NCI-H446 (cell line): Measurements from ENCODE around the gene AFDN.
"Not testable (repeated sequence)": the region's sequence is repeated elsewhere in the genome, so short reads cannot be mapped to it uniquely, and the experiment has no call there.

ENCODE experiments used
- DNase-seq, 2 experiments: peaks; one replicate each; lab custom pipeline; 2025; lab: John Stamatoyannopoulos, UW

Gene AFDN

DNA sequence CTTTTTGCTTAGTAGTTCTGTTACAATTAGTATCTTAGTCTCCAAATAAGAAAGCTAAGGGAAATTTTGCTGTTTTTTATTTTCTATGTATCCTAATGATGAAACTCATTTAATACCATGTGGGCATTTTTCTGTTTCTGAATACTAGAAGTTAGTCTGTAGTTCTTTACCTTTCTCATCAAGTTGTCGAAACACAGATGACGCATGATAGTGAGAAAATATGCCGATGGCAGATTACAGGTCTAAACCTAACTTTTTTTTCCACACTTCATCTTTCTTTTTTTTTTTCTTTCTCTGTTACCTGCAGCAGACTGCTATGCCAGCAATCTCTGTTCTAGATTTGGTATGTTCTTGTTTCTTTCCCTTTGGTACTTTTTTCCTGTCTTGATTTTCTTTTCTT, 127.4 kb downstream of the AFDN start:
- DNase-seq = no peak

DNA sequence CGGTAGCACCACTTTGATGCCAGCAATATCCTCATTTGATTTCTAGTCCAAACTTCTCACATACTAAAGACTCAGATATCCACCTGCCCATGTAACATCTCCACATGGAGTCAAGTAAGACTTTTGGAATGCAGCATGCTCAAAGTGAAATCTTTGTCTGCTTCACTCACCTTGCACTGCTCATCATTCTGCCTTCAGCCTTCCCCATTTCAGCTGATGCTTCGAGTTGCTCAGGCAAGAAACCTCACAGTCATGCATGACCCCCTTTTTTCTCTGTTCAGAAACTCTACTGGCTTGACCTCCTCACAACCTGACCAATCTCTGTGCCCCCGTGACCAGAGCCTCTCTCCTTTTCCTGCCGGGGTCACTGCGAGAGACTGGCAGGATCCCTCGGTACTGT, 129.8 kb downstream of the AFDN start:
- DNase-seq = no peak

DNA sequence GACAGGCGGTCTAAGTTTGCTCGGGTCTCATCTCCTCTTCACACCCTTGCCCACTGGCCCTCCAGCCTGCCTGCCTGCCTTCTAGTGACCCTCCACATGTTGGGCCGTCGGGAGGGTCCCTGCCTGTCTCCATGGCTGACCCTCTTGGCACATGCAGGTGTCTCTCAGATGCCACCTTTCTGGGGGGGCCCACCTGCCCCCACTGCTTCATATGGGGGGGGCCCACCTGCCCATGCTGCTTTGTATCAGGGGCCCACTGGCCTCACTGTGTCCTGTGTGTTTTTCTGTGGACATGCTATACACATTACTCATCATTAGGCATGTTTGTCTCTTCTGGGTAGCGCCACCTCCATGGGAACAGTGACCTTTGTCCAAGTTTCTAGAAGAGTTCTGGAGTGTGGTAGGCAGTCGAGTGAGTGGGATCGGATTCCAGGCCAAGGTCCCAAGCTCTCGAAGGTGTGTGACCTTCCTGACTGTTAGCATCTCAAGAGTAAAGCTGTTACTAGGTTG, 130.3 kb downstream of the AFDN start:
- no peak for DNase-seq

DNA sequence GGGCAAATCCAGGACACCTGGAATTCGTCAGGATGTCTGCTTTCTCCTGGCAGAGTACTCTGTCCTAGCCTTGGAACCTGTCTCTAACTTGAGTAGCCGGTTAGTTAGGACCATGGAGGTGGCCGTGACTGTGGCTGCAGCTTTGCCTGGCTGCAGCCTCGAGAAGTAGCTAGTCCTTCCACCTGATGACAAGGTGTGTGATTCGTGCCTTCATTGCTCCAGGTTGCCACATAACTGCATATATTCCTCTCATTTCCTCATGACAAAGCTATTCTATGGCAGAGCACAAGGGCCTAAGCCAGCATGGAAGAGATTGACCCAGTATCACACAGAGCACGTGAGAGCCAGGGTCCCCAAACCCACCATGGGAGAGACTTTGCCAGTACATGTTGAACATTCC, 130.9 kb downstream of the AFDN start:
- DNase-seq = no peak

DNA sequence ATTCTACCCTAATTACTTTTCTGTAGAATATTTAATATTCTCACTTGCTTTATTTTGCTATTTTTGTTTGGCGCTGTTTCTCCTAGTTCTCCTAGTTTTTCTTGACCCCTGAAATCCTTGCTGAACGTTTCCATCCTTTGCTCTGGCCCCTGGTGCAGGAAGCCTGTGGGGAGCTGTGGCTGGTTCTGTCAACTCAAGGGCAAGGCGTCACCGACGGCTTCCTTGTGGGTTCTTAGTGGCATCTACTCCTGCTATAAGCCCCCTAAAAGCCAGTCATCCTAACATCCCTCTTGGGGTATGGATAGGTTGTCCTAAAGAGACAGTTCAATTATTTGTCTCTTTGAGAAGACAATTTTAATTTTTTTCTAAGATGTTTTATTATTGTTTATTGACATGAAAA, 133.9 kb downstream of the AFDN start:
- DNase-seq = no peak

DNA sequence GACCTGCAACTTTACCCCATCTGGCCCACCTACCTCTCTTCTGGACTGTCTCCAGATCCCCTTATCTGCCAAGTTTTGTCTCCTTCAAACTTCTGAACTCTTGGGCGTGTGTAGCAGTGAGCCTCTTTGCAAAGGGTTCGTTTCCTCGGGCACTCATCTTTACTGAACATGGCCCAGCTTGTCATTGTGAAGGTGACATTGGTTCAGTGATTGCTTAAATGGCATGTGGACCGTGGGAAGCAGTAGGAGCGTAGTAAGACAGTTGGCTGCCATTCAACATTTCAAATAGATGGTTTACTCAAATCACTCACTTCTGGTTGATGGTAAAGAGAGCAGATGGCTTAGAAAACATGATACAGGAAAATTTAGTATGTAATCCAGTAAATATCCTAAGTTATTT, 136.0 kb downstream of the AFDN start:
- DNase-seq = peak in 1 of 2 experiments; percentile 69

DNA sequence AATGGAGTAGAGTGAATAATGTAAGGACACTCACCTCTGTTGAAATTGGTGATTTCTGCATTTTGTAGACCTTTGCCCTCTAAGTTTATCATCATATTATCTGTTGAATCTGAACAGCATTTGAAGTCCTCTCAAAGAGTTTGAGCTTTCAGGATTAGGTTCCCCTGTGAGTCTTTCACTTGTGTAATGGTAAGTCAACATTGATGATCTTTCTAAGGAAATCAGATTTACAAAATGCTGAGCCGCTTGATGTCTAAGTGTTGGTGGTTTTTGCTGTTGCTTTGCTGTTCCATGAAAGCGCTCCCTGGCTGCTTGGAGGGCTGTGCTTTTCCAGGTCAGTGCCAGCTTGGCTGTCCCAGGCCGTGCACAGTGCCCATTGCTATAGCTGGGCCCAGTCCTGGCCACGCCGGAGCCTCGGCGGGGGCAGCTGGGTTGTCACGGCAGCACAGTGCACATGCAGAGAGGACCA, 136.9 kb downstream of the AFDN start:
- no peak for DNase-seq

DNA sequence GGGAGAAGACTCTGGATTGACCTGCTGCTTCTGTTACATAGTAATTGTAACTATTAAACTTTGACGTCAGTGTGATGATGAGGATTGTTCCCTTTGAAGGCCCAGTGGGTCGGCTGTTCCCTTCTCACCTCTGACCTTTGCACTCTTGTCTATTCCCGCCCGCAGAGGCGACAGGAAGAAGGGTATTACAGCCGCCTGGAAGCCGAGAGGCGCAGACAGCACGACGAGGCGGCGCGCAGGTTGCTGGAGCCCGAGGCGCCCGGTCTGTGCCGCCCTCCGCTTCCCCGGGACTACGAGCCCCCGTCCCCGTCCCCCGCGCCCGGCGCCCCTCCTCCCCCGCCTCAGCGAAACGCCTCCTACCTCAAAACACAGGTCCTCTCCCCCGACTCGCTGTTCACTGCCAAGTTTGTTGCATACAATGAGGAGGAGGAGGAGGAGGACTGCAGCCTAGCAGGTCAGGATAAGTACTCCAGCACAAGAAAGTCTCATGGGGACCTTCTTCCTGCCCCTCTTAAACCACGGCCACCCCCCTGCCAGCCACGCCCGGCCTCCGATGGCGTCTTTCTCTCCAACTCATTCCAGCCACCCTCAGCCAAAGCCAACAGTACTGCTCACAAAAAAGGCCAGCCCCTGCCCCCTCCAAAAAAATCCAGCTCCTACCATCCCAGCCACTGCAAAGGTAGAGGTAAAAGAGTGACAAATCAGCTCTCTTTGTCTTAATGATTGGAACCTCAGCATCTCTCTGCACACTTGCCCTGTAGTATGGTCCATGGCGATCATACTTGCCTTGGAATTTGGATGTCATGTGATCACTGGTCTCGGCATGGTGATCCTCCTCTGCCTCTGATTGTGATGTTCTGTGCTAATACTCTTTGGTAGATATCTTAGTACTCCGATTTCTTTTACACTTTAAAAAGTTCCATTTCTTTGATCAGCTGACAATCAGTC, 139.2 kb downstream of the AFDN start:
- no peak for DNase-seq

DNA sequence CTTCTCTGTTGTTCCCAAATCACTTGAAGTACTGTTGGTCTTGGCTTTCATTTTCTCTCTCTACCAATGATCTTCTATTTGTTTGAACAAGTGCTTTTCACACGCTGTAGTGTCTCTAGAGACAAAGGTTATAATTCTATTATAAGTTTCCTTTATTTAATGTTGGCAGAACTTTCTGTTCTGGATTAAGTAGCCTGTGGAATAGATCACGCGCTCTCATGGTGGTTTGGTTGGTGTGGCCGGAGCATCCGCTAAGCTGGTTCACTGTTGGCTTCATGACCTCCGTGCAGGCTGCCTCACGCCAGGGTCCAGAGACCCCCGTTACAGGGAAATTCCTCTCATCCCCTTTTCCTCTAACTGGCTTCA, 139.8 kb downstream of the AFDN start:
- no peak for DNase-seq

DNA sequence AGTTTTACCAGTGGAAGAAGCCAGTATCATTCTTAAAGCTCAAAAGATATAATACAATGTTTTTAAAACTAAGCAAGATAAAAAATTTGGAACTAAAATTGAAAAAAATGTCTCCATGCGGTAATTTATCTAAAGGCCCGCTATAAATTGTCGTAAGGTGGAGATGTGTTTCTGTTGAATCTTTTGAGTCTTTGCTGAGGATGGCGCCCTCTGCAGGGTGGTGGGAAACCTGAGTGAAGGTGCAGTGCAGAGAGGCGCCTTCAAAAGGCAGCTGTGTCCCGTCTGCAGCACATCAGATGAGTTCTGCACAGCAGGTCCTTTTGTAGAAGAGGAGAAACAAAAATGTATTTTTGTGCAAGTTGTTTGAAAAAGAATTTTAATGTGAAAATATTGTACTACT, 141.4 kb downstream of the AFDN start:
- DNase-seq = no peak

DNA sequence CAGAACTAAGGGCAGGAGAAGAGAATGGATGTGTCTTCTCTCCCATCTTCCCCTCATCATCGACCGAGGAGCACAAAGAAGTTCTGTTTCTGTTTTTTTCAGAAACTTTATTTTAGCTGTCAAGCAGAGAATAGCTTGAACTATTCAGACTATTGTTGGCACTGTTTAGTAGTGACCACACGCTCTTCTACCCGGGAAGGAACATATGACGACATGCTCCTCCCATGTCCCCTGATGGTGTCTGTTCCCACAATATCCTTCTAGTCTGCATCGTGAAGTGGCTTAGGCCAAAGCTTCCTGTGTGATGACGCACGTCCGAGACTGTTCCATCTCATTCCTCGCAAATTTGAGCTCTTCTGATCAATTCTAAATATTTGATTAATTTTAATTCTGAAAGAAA, 143.5 kb downstream of the AFDN start:
- no peak for DNase-seq

DNA sequence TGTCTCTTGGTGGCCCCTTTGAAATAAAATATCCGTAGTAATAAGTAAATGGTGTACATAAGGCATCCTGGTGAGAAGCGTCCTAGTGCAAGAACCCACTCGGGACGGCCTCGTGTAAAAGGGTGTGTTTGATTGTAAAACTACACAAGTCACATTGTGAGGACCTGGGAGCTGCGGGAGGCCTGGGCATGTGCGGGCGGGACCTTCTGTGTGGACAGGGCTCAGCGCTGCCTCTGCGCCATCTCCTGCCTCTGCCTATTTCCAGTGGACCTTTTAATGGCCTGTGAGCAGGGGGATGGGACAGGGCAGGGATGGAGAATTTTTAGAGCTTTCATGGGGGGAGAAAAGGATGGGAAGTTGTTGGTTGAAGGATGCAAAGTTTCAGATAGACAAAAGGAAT, 145.5 kb downstream of the AFDN start:
- no peak for DNase-seq

DNA sequence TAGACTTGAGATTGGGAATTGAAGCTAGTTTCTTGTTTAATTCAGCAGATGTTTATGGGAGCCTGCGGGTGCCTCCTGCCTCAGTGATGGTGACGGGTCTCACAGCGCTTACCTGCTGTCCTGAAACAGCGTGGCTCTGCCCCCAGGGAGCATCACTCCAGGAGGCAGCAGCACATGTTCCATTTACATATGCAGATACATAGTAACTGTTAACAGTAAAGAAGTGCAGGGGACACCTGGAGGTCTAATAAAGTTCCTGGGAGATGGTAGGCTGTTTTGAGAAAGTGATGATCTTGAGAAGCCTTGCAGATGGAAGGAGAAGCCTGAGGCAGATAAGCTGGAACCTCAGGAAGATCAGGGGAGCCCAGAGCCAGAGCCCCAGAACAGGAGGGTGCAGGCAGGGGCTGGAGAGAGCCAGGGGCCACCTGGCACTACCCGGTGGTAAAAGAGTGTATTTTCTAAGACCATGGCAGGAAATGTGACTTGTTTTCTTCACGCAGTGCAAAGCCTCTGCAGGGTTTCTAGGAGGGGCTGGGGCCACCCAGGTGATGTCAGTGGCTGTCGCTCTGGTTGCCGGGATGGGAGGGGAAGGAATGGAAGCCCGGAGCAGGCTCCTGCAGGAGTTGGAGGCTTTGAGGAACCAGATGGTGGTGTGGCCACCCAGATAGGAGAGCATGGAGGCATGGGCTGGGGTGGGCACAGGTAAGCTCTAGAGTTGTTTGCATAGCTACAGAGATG, 146.6 kb downstream of the AFDN start:
- DNase-seq = no peak

DNA sequence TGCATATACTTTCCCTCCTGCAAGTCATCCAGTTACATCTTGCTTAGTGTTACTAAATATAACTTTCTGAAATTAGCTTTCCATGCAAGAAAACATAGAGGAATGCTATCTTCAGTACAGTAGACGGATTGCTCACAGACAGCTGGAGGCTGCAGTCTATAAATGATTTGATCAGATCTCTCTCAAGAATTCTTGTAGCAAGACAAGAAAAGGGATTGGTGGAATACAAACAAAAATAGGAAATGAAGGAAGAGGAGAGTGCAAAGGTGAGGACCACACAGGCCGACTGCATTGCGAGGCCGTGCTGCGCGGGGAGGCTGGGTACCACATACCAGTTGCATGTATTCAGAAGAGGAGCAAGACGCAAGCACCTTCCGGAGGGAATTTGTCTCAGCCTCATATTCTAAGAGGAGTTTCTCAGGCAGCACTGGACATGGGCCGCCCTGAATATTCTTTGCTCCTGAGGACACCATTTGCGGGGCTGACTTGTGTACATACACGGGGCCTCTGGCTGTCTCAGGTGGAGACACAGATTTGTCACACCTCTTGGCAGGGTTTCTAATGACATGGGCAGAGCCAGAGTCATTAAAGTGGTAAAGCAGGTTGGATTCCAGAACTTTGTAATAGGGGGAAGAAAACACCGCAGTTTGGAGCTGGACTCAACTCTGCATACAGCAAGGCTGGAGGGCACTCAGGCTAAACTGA, 148.1 kb downstream of the AFDN start:
- no peak for DNase-seq

DNA sequence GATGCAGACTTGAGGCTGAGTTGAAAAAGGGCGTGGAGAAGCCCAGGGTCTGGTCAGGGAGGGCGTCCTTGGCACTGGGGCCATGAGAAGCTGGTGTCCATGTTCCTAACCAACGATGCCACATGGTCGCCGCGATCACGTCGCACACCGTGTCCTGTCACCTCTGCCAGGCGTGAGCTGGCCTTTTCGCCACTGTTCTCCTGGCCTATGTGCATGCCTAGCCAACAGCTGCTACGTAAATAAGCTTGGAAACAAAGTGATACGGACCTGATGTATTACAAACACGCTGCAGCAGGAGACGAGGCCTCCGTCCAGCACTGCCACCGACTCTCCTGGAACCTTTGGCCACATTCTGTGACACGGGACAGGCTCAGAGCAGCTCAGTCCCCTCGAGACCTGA, 148.7 kb downstream of the AFDN start:
- DNase-seq = no peak

DNA sequence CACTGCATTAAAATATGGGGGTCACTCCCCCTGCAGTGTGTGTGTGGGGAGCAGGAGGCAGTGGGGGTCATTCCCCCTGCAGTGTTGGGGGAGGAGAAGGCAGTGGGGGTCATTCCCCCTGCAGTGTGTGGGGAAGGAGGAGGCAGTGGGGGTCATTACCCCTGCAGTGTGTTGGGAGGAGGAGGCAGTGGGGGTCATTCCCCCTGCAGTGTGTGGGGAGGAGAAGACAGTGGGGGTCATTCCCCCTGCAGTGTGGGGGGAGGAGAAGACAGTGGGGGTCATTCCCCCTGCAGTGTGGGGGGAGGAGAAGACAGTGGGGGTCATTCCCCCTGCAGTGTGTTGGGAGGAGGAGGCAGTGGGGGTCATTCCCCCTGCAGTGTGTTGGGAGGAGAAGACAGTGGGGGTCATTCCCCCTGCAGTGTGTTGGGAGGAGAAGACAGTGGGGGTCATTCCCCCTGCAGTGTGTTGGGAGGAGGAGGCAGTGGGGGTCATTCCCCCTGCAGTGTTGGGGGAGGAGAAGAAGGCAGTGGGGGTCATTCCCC, 149.5 kb downstream of the AFDN start:
- DNase-seq = not testable (repeated sequence)

DNA sequence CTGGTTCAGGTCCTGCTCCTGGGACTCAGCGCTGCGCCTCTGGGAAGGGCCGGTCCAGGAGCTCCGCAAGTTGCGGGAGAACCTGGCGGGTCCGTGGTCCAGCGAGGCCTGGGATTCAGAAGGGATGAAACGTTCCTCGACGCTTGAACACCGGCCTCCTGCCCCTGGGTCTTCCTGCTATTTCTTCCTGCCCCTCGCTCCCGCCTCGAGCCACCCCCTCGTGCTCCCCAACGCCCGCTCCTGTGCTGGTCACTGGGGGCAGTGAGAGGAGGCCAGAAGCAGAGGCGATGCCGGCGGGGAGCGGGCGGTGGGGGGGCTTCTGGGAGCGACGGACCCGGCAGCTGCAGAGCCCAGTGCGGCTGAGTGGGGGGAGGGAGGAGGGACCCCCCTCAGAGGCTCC, 150.0 kb downstream of the AFDN start:
- no peak for DNase-seq

DNA sequence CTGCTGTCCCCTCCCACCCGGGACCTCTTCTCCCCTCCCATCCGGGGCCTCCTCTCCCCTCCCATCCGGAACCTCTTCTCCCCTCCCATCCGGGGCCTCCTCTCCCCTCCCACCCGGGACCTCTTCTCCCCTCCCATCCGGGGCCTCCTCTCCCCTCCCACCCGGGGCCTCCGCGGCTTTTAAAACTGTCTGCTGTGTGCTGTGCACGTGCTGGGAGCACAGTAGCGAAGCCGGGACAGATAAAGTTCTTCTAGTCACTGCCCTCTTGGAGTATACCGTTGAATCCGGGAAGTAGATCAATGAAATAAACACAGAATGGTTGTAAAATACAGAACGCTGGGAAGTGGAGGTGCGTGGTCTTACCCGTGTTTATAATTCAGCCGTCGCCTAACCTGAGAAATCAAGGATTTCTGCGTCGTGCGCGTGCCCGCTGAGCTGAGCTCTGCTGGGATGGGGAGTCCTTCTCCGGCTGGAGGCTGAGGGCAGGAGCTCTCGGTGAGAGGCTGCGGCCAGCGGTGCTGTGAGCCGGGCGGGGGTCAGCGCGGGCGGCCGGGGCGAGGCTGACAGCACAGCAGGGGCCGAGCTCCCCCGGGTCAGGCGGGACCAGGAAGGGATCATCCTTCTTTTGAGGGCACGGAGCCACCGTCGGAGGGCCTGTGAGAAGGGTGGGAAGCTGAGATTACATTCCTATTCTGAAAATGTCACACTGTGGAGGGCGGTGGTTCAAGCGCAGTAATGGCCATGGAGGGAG, 151.2 kb downstream of the AFDN start:
- DNase-seq = no peak

DNA sequence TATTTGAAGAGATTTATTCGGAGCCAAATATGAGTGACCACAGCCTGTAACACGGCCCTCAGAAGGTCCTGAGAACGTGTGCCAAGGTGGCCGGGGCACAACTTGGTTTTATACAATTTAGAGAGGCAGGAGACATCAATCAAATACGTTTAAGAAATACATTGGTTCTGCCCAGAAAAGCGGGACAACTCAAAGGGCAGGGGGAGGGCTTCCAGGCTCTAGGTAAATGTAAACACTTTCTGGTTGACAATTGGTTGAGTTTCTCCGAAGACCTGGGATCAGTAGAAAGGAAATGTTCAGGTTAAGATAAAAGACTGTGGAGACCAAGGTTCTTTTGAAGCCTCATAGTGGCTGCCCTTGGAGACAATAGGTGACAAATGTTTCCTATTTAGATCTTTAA, 151.9 kb downstream of the AFDN start:
- DNase-seq = no peak

DNA sequence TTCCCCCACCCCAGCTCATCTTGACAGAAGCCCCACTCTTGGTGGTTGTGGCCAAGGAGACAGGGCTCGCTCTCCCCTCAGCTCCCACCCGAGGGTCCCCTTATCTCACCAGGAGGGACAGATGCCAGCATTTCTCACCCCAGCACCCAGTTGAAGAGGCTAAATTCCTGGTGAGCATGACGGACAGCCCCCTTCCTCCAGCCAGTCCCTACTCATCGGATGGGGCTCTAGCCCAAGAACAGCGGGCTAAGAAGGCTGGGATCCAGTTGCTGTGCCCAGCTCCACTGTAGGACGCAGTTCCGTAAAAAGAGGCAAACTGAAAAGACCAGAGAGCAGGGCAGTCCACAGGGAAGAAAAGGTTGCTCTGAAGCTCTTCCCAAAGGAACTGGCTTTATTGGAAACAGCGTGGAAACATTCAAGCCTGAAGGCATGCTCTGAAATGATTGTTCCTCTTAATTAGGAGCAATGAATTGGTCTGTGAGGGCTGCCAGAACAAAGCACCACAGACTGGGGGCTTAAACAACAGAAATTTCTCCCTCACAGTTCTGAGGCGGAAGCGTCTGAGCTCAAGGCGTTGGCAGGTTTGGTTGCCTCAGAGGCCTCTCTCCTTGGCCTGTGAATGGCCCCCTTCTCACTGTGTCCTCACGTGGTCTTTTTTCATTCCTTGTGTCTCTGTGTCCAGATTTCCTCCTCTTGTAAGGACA, 152.9 kb downstream of the AFDN start:
- no peak for DNase-seq
